ENCODE measurements around the gene SUOX. TPM values are rescaled to one million over a fixed set of nuclear protein-coding genes. Genes with fewer than 3 reads are reported as not detected.
A peak's percentile ranks its signal among the peaks of the same experiment; 100 is the strongest.

The SUOX gene
- 10 to 100 TPM in 1 of 2 experiments, 1 to 10 TPM in 1; 2.5 to 14.6 TPM for total RNA-seq

GRCh38 chr12:55996715-55997534 lies at the start of gene SUOX:
Gene SUOX (plus strand): TSS chr12:55997276. CDS start chr12:56002222, 4,946 bp downstream.
- CTCF ChIA-PET = interaction anchor here (0.8 to 8.2 kb wide), 27 partner anchors 10 to 258 kb away, joined by 3 to 92 read pairs (median 7); partner anchors contain the start of genes IKZF4, PA2G4, RAB5B and RNF41
- no peaks in the 10 kb centered on the region for H3K27me3 Mint-ChIP-seq
- H3K9me3 Mint-ChIP-seq (ENCODE audit: low read depth) = no peaks in the 10 kb centered on the region
- peaks cover 37% of the 10 kb centered on the region for H3K4me1 Mint-ChIP-seq
- ATAC-seq (peak; percentile 75), DNase-seq (peak; percentile 71)
- H3K27ac Mint-ChIP-seq = peak within 1 kb of the TSS; percentile 48
- peaks cover 9% of the 10 kb centered on the region for H3K36me3 Mint-ChIP-seq
- H3K4me3 Mint-ChIP-seq = peak within 1 kb of the TSS; percentile 68

GRCh38 chr12:55955344-55955743 lies 41.7 kb upstream of the SUOX start:
- Mint-ChIP-seq H3K9me3 (ENCODE audit: low read depth) (no peaks in the 10 kb centered on the region), H3K4me3 (no peak overlapping the region), H3K27ac (no peak overlapping the region), H3K4me1 (no peaks in the 10 kb centered on the region), H3K27me3 (no peaks in the 10 kb centered on the region), H3K36me3 (peaks cover 24% of the 10 kb centered on the region)
- ATAC-seq (no peak), DNase-seq (no peak)
- CTCF ChIA-PET = interaction anchor here (0.9 to 1.4 kb wide), 4 partner anchors 11 to 34 kb away, joined by 3 to 4 read pairs (median 3); partner anchors contain the start of gene RAB5B

- H3K9me3 Mint-ChIP-seq (ENCODE audit: low read depth) = no peaks in the 10 kb centered on the region
- H3K4me3 Mint-ChIP-seq = no peak overlapping the region
- ATAC-seq (peak; percentile 69), DNase-seq (no peak)
- CTCF ChIA-PET = interaction anchor here (0.9 to 1.8 kb wide), 8 partner anchors 11 to 215 kb away, joined by 3 to 5 read pairs (median 3); partner anchors contain the start of gene RAB5B
- no peaks in the 10 kb centered on the region for H3K27me3 Mint-ChIP-seq
- H3K36me3 Mint-ChIP-seq = peaks cover 24% of the 10 kb centered on the region
- no peaks in the 10 kb centered on the region for H3K4me1 Mint-ChIP-seq
- H3K27ac Mint-ChIP-seq = peak overlapping the region; percentile 22
These were observed 41.1 kb upstream of the SUOX start for GRCh38 chr12:55955800-55956508.

- Mint-ChIP-seq H3K27ac (no peak overlapping the region), H3K36me3 (peaks cover 15% of the 10 kb centered on the region), H3K9me3 (ENCODE audit: low read depth) (no peaks in the 10 kb centered on the region), H3K4me3 (no peak overlapping the region), H3K27me3 (no peaks in the 10 kb centered on the region), H3K4me1 (no peaks in the 10 kb centered on the region)
- ATAC-seq = no peak
- DNase-seq = no peak
- CTCF ChIA-PET = interaction anchor here (0.9 to 2.2 kb wide), 7 partner anchors 17 to 219 kb away, joined by 3 to 5 read pairs (median 5); partner anchors contain the start of gene RAB5B
These were observed 39.8 kb upstream of the SUOX start for GRCh38 chr12:55957106-55957859.

GRCh38 chr12:55963760-55964159 lies 33.3 kb upstream of the SUOX start:
- Mint-ChIP-seq H3K27me3 (no peaks in the 10 kb centered on the region), H3K4me3 (no peak overlapping the region), H3K4me1 (peaks cover 19% of the 10 kb centered on the region), H3K9me3 (ENCODE audit: low read depth) (no peaks in the 10 kb centered on the region), H3K36me3 (peaks cover 9% of the 10 kb centered on the region), H3K27ac (no peak overlapping the region)
- DNase-seq = no peak
- ATAC-seq = no peak
- CTCF ChIA-PET = no interaction called here

GRCh38 chr12:55965240-55965639 lies 31.8 kb upstream of the SUOX start:
- Mint-ChIP-seq H3K9me3 (ENCODE audit: low read depth) (no peaks in the 10 kb centered on the region), H3K4me1 (peaks cover 29% of the 10 kb centered on the region), H3K4me3 (no peak overlapping the region), H3K36me3 (peaks cover 15% of the 10 kb centered on the region), H3K27ac (no peak overlapping the region), H3K27me3 (no peaks in the 10 kb centered on the region)
- CTCF ChIA-PET = interaction anchor here (1.2 kb wide), 1 partner anchor 9 kb away, joined by 4 read pairs; the partner anchor contains the start of gene RAB5B
- DNase-seq (no peak), ATAC-seq (no peak)

GRCh38 chr12:55965941-55966407 lies 31.1 kb upstream of the SUOX start, which contains the start of gene PMEL:
Gene PMEL (minus strand): TSS chr12:55966042. CDS start chr12:55966011, 31 bp downstream.
- Mint-ChIP-seq H3K4me1 (peaks cover 35% of the 10 kb centered on the region), H3K27me3 (no peaks in the 10 kb centered on the region), H3K9me3 (ENCODE audit: low read depth) (no peaks in the 10 kb centered on the region), H3K27ac (peak within 1 kb of the TSS; percentile 83), H3K36me3 (peaks cover 18% of the 10 kb centered on the region), H3K4me3 (peak within 1 kb of the TSS; percentile 98)
- no peak for DNase-seq
- ATAC-seq = no peak
- CTCF ChIA-PET = no interaction called here

- no peaks in the 10 kb centered on the region for H3K9me3 Mint-ChIP-seq (ENCODE audit: low read depth)
- CTCF ChIA-PET = interaction anchor here (1.2 to 1.7 kb wide), 4 partner anchors 11 to 74 kb away, joined by 3 to 9 read pairs (median 4); no protein-coding TSS in a partner anchor
- H3K4me3 Mint-ChIP-seq = peak within 1 kb of the TSS; percentile 98
- peak within 1 kb of the TSS; percentile 83 for H3K27ac Mint-ChIP-seq
- peak; percentile 95 for DNase-seq
- no peaks in the 10 kb centered on the region for H3K27me3 Mint-ChIP-seq
- H3K36me3 Mint-ChIP-seq = peaks cover 24% of the 10 kb centered on the region
- H3K4me1 Mint-ChIP-seq = peaks cover 40% of the 10 kb centered on the region
- peak; percentile 97 for ATAC-seq
These were observed 30.4 kb upstream of the SUOX start, which contains the start of gene CDK2 for GRCh38 chr12:55966408-55967281. Gene CDK2 (plus strand): TSS chr12:55966830. CDS start chr12:55967009, 179 bp downstream.

GRCh38 chr12:55969356-55969755 lies 27.7 kb upstream of the SUOX start:
- Mint-ChIP-seq H3K36me3 (peaks cover 27% of the 10 kb centered on the region), H3K4me3 (no peak overlapping the region), H3K4me1 (peaks cover 41% of the 10 kb centered on the region), H3K27ac (no peak overlapping the region), H3K9me3 (ENCODE audit: low read depth) (no peaks in the 10 kb centered on the region), H3K27me3 (no peaks in the 10 kb centered on the region)
- ATAC-seq = no peak
- CTCF ChIA-PET = no interaction called here
- DNase-seq = no peak

GRCh38 chr12:55970775-55971174 lies 26.3 kb upstream of the SUOX start:
- H3K27ac Mint-ChIP-seq = peak overlapping the region; percentile 44
- no peaks in the 10 kb centered on the region for H3K9me3 Mint-ChIP-seq (ENCODE audit: low read depth)
- H3K36me3 Mint-ChIP-seq = peaks cover 27% of the 10 kb centered on the region
- CTCF ChIA-PET = interaction anchor here (1.0 kb wide), 1 partner anchor 59 kb away, joined by 3 read pairs; no protein-coding TSS in a partner anchor
- no peak for ATAC-seq
- peaks cover 41% of the 10 kb centered on the region for H3K4me1 Mint-ChIP-seq
- no peaks in the 10 kb centered on the region for H3K27me3 Mint-ChIP-seq
- no peak for DNase-seq
- no peak overlapping the region for H3K4me3 Mint-ChIP-seq

- H3K4me1 Mint-ChIP-seq = peaks cover 41% of the 10 kb centered on the region
- ATAC-seq = no peak
- DNase-seq = no peak
- no peaks in the 10 kb centered on the region for H3K27me3 Mint-ChIP-seq
- H3K9me3 Mint-ChIP-seq (ENCODE audit: low read depth) = no peaks in the 10 kb centered on the region
- peaks cover 29% of the 10 kb centered on the region for H3K36me3 Mint-ChIP-seq
- H3K27ac Mint-ChIP-seq = peak overlapping the region; percentile 43
- CTCF ChIA-PET = no interaction called here
- no peak overlapping the region for H3K4me3 Mint-ChIP-seq
These were observed 25.0 kb upstream of the SUOX start for GRCh38 chr12:55972042-55972441.

GRCh38 chr12:55972456-55972855 lies 24.6 kb upstream of the SUOX start:
- DNase-seq (no peak), ATAC-seq (no peak)
- CTCF ChIA-PET = interaction anchor here (0.7 kb wide), 1 partner anchor 147 kb away, joined by 4 read pairs; no protein-coding TSS in a partner anchor
- H3K4me1 Mint-ChIP-seq = peaks cover 40% of the 10 kb centered on the region
- H3K36me3 Mint-ChIP-seq = peaks cover 29% of the 10 kb centered on the region
- H3K4me3 Mint-ChIP-seq = no peak overlapping the region
- H3K27ac Mint-ChIP-seq = no peak overlapping the region
- H3K27me3 Mint-ChIP-seq = no peaks in the 10 kb centered on the region
- no peaks in the 10 kb centered on the region for H3K9me3 Mint-ChIP-seq (ENCODE audit: low read depth)
